Esophagus squamous epithelium (tissue), 4 donors: ENCODE data around the gene GIGYF2.

Source experiments
- CTCF ChIP-seq, 6 experiments: fragments of 450-650 bp in 4 of 6; fragments of 200-600 bp in 2 of 6; sonication (generic) in 2 of 6; IDR thresholded peaks; one replicate each; pipeline ENCODE4 v1.5.1; 2016 to 2019; ENCODE audit warnings: antibody characterized with exemption in 6 of 6, mild to moderate bottlenecking in 4 of 6, moderate library complexity in 4 of 6
- POLR2A ChIP-seq, 4 donors: fragments of 450-650 bp; IDR thresholded peaks; one replicate each; pipeline ENCODE4 v1.6.1; 2017; ENCODE audit warnings: antibody characterized with exemption in 4 of 4, mild to moderate bottlenecking in 4 of 4, moderate library complexity in 3 of 4

DNA sequence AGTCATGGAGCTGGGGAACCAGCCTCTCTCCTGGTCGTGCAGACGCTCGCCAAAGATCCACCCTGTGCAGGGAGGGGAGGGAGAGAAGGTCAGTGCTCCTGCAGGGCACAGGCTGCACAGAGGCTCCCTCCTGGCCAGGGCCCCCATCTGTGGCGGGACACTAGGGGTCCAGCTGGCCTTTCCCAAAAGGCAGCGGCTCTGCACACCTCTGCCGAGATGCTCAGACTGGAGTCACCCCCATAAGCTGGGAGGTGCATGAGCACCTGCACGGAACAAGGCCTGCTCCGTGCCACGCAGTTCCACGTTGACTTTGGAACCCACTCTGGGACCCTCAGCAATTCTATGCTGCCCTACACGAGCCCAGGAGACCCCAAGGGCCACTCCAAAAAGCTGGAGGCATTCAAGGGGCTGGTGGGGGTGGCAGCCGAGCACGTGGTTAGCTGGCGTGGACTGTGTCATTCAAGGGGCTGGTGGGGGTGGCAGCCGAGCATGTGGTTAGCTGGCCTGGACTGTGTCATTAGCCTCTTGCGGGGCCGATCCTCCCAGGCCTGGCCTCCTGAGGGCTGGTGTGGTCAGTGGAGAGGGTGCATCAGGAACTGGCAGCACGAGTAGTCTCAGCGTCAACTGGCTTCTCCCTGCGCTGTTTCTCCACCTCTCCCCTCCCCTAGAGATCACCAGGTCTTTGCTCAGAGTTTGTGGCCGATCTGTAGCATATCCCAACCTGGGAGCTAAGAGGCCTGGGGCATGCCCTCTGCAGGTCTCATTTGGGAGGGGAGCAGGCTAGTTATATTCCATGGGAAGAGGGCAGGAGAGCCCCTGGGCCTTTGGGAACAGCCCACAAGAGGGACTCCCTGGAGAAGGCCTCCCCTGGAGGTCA, 182.7 kb downstream of the GIGYF2 start:
- TF ChIP-seq POLR2A (IDR thresholded peaks at IDR 0.05) (no peak), CTCF (IDR thresholded peaks at IDR 0.05) (no peak)
